ENCODE data around the gene KCNK18.

DNA sequence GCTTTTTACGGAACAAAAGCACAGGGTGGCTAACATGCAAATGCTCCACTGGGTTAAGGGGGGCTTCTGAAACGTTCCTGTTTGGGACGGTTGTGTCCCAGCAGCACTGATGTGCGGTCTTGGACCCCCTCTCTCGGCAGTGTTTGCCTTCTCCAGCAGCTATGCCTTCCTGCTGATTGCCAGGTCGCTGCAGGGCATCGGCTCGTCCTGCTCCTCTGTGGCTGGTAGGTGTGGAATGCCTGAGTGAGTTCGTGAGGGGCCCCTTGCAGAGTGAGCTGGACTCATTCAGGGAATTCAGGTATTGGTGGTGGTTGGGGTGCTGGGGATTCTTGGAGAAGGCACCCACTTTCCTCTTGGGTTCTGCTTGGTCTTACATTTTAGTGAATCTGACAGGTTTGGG is 56.6 kb downstream of the KCNK18 start:
- TF ChIP-seq, protein P1, sequence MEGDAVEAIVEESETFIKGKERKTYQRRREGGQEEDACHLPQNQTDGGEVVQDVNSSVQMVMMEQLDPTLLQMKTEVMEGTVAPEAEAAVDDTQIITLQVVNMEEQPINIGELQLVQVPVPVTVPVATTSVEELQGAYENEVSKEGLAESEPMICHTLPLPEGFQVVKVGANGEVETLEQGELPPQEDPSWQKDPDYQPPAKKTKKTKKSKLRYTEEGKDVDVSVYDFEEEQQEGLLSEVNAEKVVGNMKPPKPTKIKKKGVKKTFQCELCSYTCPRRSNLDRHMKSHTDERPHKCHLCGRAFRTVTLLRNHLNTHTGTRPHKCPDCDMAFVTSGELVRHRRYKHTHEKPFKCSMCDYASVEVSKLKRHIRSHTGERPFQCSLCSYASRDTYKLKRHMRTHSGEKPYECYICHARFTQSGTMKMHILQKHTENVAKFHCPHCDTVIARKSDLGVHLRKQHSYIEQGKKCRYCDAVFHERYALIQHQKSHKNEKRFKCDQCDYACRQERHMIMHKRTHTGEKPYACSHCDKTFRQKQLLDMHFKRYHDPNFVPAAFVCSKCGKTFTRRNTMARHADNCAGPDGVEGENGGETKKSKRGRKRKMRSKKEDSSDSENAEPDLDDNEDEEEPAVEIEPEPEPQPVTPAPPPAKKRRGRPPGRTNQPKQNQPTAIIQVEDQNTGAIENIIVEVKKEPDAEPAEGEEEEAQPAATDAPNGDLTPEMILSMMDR (IDR thresholded peaks at IDR 0.05), result no peak
- TF ChIP-seq EP300 (IDR thresholded peaks at IDR 0.05), result no peak

Measured in upper lobe of left lung (tissue), 4 donors.